ENCODE data around the gene IGFBP7.

Gene IGFBP7

DNA sequence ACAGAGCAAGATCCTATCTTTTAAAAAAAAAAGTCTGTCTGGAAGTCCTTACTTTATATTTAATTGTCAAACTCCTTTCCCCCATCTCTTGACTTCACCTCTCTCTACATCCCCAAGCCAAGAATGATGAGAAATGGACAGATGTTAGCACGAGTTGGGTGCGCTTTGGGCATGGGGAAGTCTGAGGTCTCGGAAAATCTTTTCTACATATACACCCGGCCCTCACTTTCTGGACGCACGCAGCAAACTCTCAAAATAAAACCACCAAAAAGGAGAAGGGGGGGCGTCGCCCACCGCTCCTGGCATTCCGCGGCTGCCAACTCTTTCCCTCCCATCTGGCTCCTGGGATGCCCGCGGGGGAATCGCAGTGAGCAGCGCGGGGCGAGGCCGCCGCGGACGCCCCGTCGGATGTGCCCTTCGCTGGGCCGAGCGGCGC, 756 bp downstream of the IGFBP7 start:
- DNase-seq (ENCODE audit: low read depth), result no peak
- H3K4me3 ChIP-seq (ENCODE audit: low read length), result peak overlapping the region; percentile 51
- no peak for TF ChIP-seq CTCF (IDR thresholded peaks at IDR 0.05; ENCODE audit: insufficient read depth, low read depth, low read length, missing control alignments)

GRCh38 chr4:57106181-57106580, 4.0 kb downstream of the IGFBP7 start:
- no peak for TF ChIP-seq CTCF (IDR thresholded peaks at IDR 0.05; ENCODE audit: insufficient read depth, low read depth, low read length, missing control alignments)
- no peak for DNase-seq (ENCODE audit: low read depth)
- H3K4me3 ChIP-seq (ENCODE audit: low read length), result no peak overlapping the region

- no peak for TF ChIP-seq CTCF (IDR thresholded peaks at IDR 0.05; ENCODE audit: insufficient read depth, low read depth, low read length, missing control alignments)
- H3K4me3 ChIP-seq (ENCODE audit: low read length), result no peak overlapping the region
- peak; percentile 50 for DNase-seq (ENCODE audit: low read depth)
These were observed 5.3 kb downstream of the IGFBP7 start for GRCh38 chr4:57104706-57105560.

GRCh38 chr4:57103051-57103450, 7.1 kb downstream of the IGFBP7 start:
- H3K4me3 ChIP-seq (ENCODE audit: low read length), result no peak overlapping the region
- DNase-seq (ENCODE audit: low read depth), result no peak
- TF ChIP-seq CTCF (IDR thresholded peaks at IDR 0.05; ENCODE audit: insufficient read depth, low read depth, low read length, missing control alignments), result no peak

DNA sequence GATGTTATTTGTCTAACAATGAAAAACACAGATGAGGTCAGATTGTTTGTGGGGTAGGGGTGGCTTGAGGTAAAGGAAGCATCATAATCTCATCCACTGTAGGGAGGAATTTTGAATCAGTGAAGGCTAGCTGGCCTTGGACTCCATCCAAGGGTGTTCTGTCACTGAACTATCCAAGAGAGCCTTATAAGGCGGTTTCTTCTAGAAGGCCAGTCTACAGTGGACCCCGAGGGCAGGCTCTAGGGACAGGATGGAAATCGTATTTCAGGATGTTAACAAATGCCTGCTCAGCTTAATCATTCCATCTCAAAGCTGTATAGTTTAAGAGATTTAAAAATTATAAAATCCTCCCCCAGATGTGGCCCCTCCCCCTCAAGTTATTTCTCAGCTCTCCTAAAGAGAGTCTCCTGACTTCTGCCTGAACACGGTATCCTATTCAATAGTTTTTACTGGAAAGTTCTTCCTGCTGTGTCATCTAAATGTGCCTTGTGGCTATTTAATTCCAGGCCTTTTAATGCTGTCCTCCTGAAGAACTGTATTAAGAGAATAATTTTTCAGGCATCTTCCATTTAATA, 8.0 kb downstream of the IGFBP7 start:
- H3K4me3 ChIP-seq (ENCODE audit: low read length), result no peak overlapping the region
- no peak for TF ChIP-seq CTCF (IDR thresholded peaks at IDR 0.05; ENCODE audit: insufficient read depth, low read depth, low read length, missing control alignments)
- DNase-seq (ENCODE audit: low read depth), result peak; percentile 73

GRCh38 chr4:57100979-57101651, 9.1 kb downstream of the IGFBP7 start:
- TF ChIP-seq CTCF (IDR thresholded peaks at IDR 0.05; ENCODE audit: insufficient read depth, low read depth, low read length, missing control alignments), result no peak
- no peak for DNase-seq (ENCODE audit: low read depth)

More at GRCh38 chr4:57100979-57101651, 9.1 kb downstream of the IGFBP7 start:
- no peak overlapping the region for H3K4me3 ChIP-seq (ENCODE audit: low read length)
